H1 (cell line): ENCODE data around the gene ZNF672. TPM values are rescaled to one million over a fixed set of nuclear protein-coding genes. Genes with fewer than 3 reads are reported as not detected.

ENCODE experiments used
- CTCF ChIA-PET: fragments of 300-600 bp; sonication (Branson Sonifier 250); formaldehyde crosslinking; loops from one replicate; lab custom pipeline; 2021; ENCODE audit not compliant: partially characterized antibody; lab: Charles Lee
- POLR2A ChIA-PET: fragments of 300-600 bp; sonication (Branson Sonifier 250); formaldehyde crosslinking; loops from one replicate; lab custom pipeline; 2021; ENCODE audit warnings: inconsistent platforms; ENCODE audit not compliant: partially characterized antibody; lab: Charles Lee
- DNase-seq, 2 experiments: peaks; one replicate each; pipeline versions ENCODE4 v3.0.0 to v3.0.0-alpha.2; 2010 to 2022; ENCODE audit warnings: low spot score in 2 of 2, low read depth in 1 of 2, mixed read lengths in 1 of 2
- FAIRE-seq: peaks from 2 replicates; lab custom pipeline; 2011; peaks lifted over from hg19 to GRCh38; lab: Jason Lieb, UNC
- H2AFZ ChIP-seq: 2 replicates; pipeline ENCODE4 v1.8.1; 2012; ENCODE audit warnings: low read length, inconsistent platforms
- H2AK5ac ChIP-seq: 2 replicates; pipeline ENCODE4 v1.6.1; 2013; ENCODE audit warnings: low read depth, low read length
- H2BK120ac ChIP-seq: replicated peaks from 2 replicates; pipeline ENCODE3; 2013; ENCODE audit warnings: low read depth, low read length, inconsistent platforms
- H2BK12ac ChIP-seq: 2 replicates; pipeline ENCODE4 v1.6.1; 2013; ENCODE audit warnings: low read depth, low read length
- H2BK15ac ChIP-seq: 2 replicates; pipeline ENCODE4 v1.6.1; 2013; ENCODE audit warnings: low read length
- H2BK20ac ChIP-seq: 2 replicates; pipeline ENCODE4 v1.6.1; 2013; ENCODE audit warnings: low read length
- H2BK5ac ChIP-seq: 2 replicates; pipeline ENCODE4 v1.6.1; 2013; ENCODE audit warnings: low read depth, low read length
- H3K14ac ChIP-seq: 2 replicates; pipeline ENCODE4 v1.6.1; 2013; ENCODE audit warnings: inconsistent platforms; ENCODE audit not compliant: insufficient read length
- H3K18ac ChIP-seq: 2 replicates; pipeline ENCODE4 v1.6.1; 2013; ENCODE audit warnings: low read length; ENCODE audit errors: extremely low read depth
- H3K23ac ChIP-seq: 2 replicates; pipeline ENCODE4 v1.6.1; 2013; ENCODE audit warnings: inconsistent platforms; ENCODE audit not compliant: insufficient read length
- H3K23me2 ChIP-seq: 2 replicates; pipeline ENCODE4 v1.6.1; 2013; ENCODE audit warnings: low read depth, low read length
- H3K27ac ChIP-seq: 2 replicates; pipeline ENCODE4 v1.6.1; 2011; ENCODE audit warnings: low read depth, low read length, inconsistent platforms
- H3K27me3 ChIP-seq, 4 experiments: replicated peaks in 1 of 4; 1 replicate in 1 of 4; 2 replicates in 3 of 4; pipeline versions ENCODE4 v1.6.1 to v1.8.1; 2011 to 2013; ENCODE audit warnings: low read length in 3 of 4, mild to moderate bottlenecking in 3 of 4, inconsistent platforms in 2 of 4, mixed read lengths in 2 of 4, moderate library complexity in 1 of 4; ENCODE audit not compliant: control insufficient read depth in 3 of 4, insufficient read depth in 3 of 4; ENCODE audit errors: extremely low read depth in 1 of 4
- H3K36me3 ChIP-seq, 4 experiments: 2 replicates each; pipeline versions ENCODE4 v1.6.1 to v1.8.1; 2011 to 2013; ENCODE audit warnings: mild to moderate bottlenecking in 4 of 4, low read length in 3 of 4, moderate library complexity in 2 of 4, control low read depth in 1 of 4, inconsistent platforms in 1 of 4; ENCODE audit not compliant: insufficient read depth in 4 of 4, control insufficient read depth in 2 of 4
- H3K4ac ChIP-seq: replicated peaks from 2 replicates; pipeline ENCODE3; 2013; ENCODE audit warnings: low read length, low read depth, mixed read lengths, inconsistent platforms; ENCODE audit not compliant: insufficient read length
- H3K4me1 ChIP-seq, 4 experiments: replicated peaks in 1 of 4; 1 replicate in 1 of 4; 2 replicates in 3 of 4; pipeline versions ENCODE4 v1.6.1 to v1.8.1; 2011 to 2013; ENCODE audit warnings: low read length in 3 of 4, inconsistent platforms in 2 of 4, mixed read lengths in 1 of 4; ENCODE audit not compliant: insufficient read depth in 4 of 4, control insufficient read depth in 3 of 4
- H3K4me2 ChIP-seq, 2 experiments: 2 replicates each; pipeline versions ENCODE4 v1.6.1 to v1.8.1; 2011 to 2013; ENCODE audit warnings: low read depth in 2 of 2, low read length in 2 of 2, control low read depth in 1 of 2, inconsistent platforms in 1 of 2, mild to moderate bottlenecking in 1 of 2; ENCODE audit not compliant: insufficient read depth in 1 of 2
- H3K4me3 ChIP-seq, 4 experiments: fragments of 200-600, 300-600 bp in 1 of 4; sonication (generic), shearing (Covaris generic), sonication (Bioruptor Twin) in 1 of 4; 2 replicates each; pipeline versions ENCODE4 v1.5.1 to v1.8.1; 2011 to 2016; ENCODE audit warnings: low read length in 4 of 4, low read depth in 3 of 4, control low read depth in 2 of 4, inconsistent platforms in 2 of 4, mild to moderate bottlenecking in 2 of 4, mixed read lengths in 1 of 4, moderate library complexity in 1 of 4; ENCODE audit not compliant: insufficient read depth in 2 of 4; ENCODE audit errors: extremely low read depth in 1 of 4
- H3K56ac ChIP-seq: replicated peaks from 2 replicates; pipeline ENCODE3; 2013; ENCODE audit warnings: low read depth, mild to moderate bottlenecking, mixed read lengths, low read length, inconsistent platforms; ENCODE audit not compliant: insufficient read length
- H3K79me1 ChIP-seq: 2 replicates; pipeline ENCODE4 v1.6.1; 2013; ENCODE audit warnings: low read depth, low read length, control low read depth
- H3K79me2 ChIP-seq, 2 experiments: 2 replicates each; pipeline versions ENCODE4 v1.6.1 to v1.8.1; 2012 to 2013; ENCODE audit warnings: low read length in 2 of 2, mild to moderate bottlenecking in 2 of 2, inconsistent platforms in 1 of 2; ENCODE audit not compliant: insufficient read depth in 2 of 2, control insufficient read depth in 1 of 2
- H3K9ac ChIP-seq, 4 experiments: replicated peaks in 1 of 4; 1 replicate in 1 of 4; 2 replicates in 3 of 4; pipeline versions ENCODE4 v1.6.1 to v1.8.1; 2011 to 2013; ENCODE audit warnings: low read depth in 3 of 4, low read length in 3 of 4, control low read depth in 2 of 4, mild to moderate bottlenecking in 2 of 4, moderate library complexity in 2 of 4, inconsistent platforms in 1 of 4; ENCODE audit errors: extremely low read depth in 1 of 4
- H3K9me3 ChIP-seq, 2 experiments: 2 replicates each; pipeline versions ENCODE4 v1.6.1 to v1.8.1; 2012 to 2013; ENCODE audit warnings: mild to moderate bottlenecking in 2 of 2, moderate library complexity in 2 of 2, control low read depth in 1 of 2, inconsistent platforms in 1 of 2, low read depth in 1 of 2, low read length in 1 of 2, mixed read lengths in 1 of 2; ENCODE audit not compliant: insufficient read depth in 2 of 2
- H4K20me1 ChIP-seq, 2 experiments: replicated peaks in 1 of 2; 2 replicates each; pipeline versions ENCODE3 to v1.8.1; 2011 to 2013; ENCODE audit warnings: inconsistent platforms in 2 of 2, low read length in 2 of 2, mild to moderate bottlenecking in 1 of 2; ENCODE audit not compliant: insufficient read depth in 2 of 2, control insufficient read depth in 1 of 2
- H4K5ac ChIP-seq: 2 replicates; pipeline ENCODE4 v1.6.1; 2013; ENCODE audit warnings: low read length, low read depth, mixed read lengths, inconsistent platforms; ENCODE audit not compliant: insufficient read length
- H4K8ac ChIP-seq: 2 replicates; pipeline ENCODE4 v1.8.0; 2013; ENCODE audit warnings: mild to moderate bottlenecking, moderate library complexity, low read length, inconsistent platforms; ENCODE audit not compliant: insufficient read depth; ENCODE audit errors: extremely low read depth
- H4K91ac ChIP-seq: replicated peaks from 2 replicates; pipeline ENCODE3; 2013; ENCODE audit warnings: low read length, mixed read lengths, inconsistent platforms; ENCODE audit not compliant: insufficient read length
- BACH1 ChIP-seq: IDR thresholded peaks from 2 replicates; pipeline ENCODE4 v1.6.1; 2012; ENCODE audit warnings: low read length, improper control_type of control experiment
- E2F6 ChIP-seq: IDR thresholded peaks from 2 replicates; pipeline ENCODE4 v1.6.1; 2012; ENCODE audit warnings: inconsistent platforms
- EZH2 ChIP-seq: fragments of 200-600 bp; sonication (generic); IDR thresholded peaks from 2 replicates; pipeline ENCODE4 v1.7.1; 2012; ENCODE audit warnings: low read depth, mild to moderate bottlenecking, moderate library complexity, low read length, inconsistent platforms; ENCODE audit not compliant: severe bottlenecking
- FOSL1 ChIP-seq: IDR thresholded peaks from 2 replicates; pipeline ENCODE4 v1.6.1; 2011; ENCODE audit warnings: mild to moderate bottlenecking, low read depth, low read length, moderate library complexity; ENCODE audit not compliant: insufficient read depth
- PHF8 ChIP-seq: fragments of 200-600 bp; sonication (generic); conservative IDR thresholded peaks from 2 replicates; pipeline ENCODE4 v1.7.1; 2012; ENCODE audit warnings: low read depth, mild to moderate bottlenecking, inconsistent platforms, low read length, moderate library complexity
- POLR2AphosphoS5 ChIP-seq: IDR thresholded peaks from 2 replicates; pipeline ENCODE4 v1.6.1; 2011; ENCODE audit warnings: low read depth, low read length
- SP4 ChIP-seq: IDR thresholded peaks from 2 replicates; pipeline ENCODE4 v1.6.1; 2012; ENCODE audit warnings: low read length, inconsistent platforms
- SUZ12 ChIP-seq: fragments of 200-600 bp; sonication (generic); IDR thresholded peaks from 2 replicates; pipeline ENCODE4 v1.6.1; 2012; ENCODE audit warnings: mild to moderate bottlenecking, inconsistent platforms, low read length, moderate library complexity, mixed read lengths
- TEAD4 ChIP-seq: IDR thresholded peaks from 2 replicates; pipeline ENCODE4 v1.6.1; 2012; ENCODE audit warnings: low read depth, low read length, inconsistent platforms, mixed read lengths
- USF2 ChIP-seq: IDR thresholded peaks from 2 replicates; pipeline ENCODE4 v1.6.1; 2011; ENCODE audit warnings: low read length, improper control_type of control experiment
- WGBS, 2 experiments: shearing (Covaris generic) in 1 of 2; methylation state at CpG; one replicate each; pipeline versions ENCODE4 v1.1.6 to v1.1.7; 2013 to 2015; ENCODE audit warnings: low lambda C conversion rate in 2 of 2, mixed read lengths in 2 of 2, inconsistent platforms in 1 of 2, low coverage in 1 of 2, missing lambda C conversion rate in 1 of 2; ENCODE audit not compliant: insufficient replicate concordance in 2 of 2, insufficient coverage in 1 of 2, insufficient read length in 1 of 2; ENCODE audit errors: extremely low coverage in 1 of 2, missing lambda C conversion rate in 1 of 2; 5-methylcytosine and 5-hydroxymethylcytosine counted together
- polyA plus RNA-seq, 7 experiments: library from polyadenylated mRNA; depleted of rRNA in 3 of 7; stranded (reverse) in 5 of 7; unstranded in 2 of 7; fragments of >200 nt in 5 of 7; fragments of 200-250 nt in 2 of 7; gene quantifications; 1 replicate in 5 of 7; 2 replicates in 1 of 7; 4 replicates in 1 of 7; pipeline versions ENCODE4 v1.2.1 to v1.2.3, GENCODE V29; 2011 to 2013; ENCODE audit warnings: missing spikeins in 2 of 7, mixed read lengths in 2 of 7
- total RNA-seq: library from RNA; stranded (reverse); fragmentation: NEBNext Ultra II Directional; extraction: Animal tissue kit (Norgen Biotek cat#: 25700); gene quantifications from 2 replicates; pipeline ENCODE4 v1.2.1, GENCODE V29; 2021

ZNF672 gene
- total and polyA plus RNA-seq, 2 of the 8 experiments (the other 6 are each of a cell fraction or from before 2014, with no cell fraction given), result 30.7 to 40.4 TPM

GRCh38 chr1:248847181-248847955 lies 9.3 kb downstream of the ZNF672 start:
- H3K23ac ChIP-seq, result no peak overlapping the region
- no peak overlapping the region for H2BK12ac ChIP-seq
- H2BK120ac ChIP-seq, result no peak overlapping the region
- H4K20me1 ChIP-seq, result peaks cover 4 to 21% of the 10 kb centered on the region in 2 experiments
- H4K8ac ChIP-seq, result no peak overlapping the region; the same call in 1 of the 2 replicates
- peaks cover 0 to 32% (median 25%) of the 10 kb centered on the region in 4 experiments; a peak in 7 of 8 replicates for H3K36me3 ChIP-seq
- 97% methylated on average over 65 of the region's 76 CpGs; no CpG with 5 or more reads in 1 of the 2 experiments for WGBS, 2 experiments
- H3K18ac ChIP-seq, result no peak overlapping the region
- H2AFZ ChIP-seq, result no peak overlapping the region
- FAIRE-seq (no peak), DNase-seq (no peak)
- no peak overlapping the region for H4K91ac ChIP-seq
- H3K9me3 ChIP-seq, result no peaks in the 10 kb centered on the region
- ChIA-PET CTCF (interaction anchor here (0.6 to 1.5 kb wide), 5 partner anchors 11 to 1463 kb away, joined by 3 to 4 read pairs (median 3); no protein-coding TSS in a partner anchor), POLR2A (interaction anchor here (0.6 to 6.7 kb wide), 6 partner anchors 8 to 50 kb away, joined by 3 to 47 read pairs (median 4); partner anchors contain the start of genes SH3BP5L, ZNF672 and ZNF692)
- no peak overlapping the region; the same call in 1 of the 2 replicates for H2BK5ac ChIP-seq
- H2AK5ac ChIP-seq, result no peak overlapping the region
- H4K5ac ChIP-seq, result no peak overlapping the region
- H3K27me3 ChIP-seq, result no peaks in the 10 kb centered on the region
- H3K56ac ChIP-seq, result no peak overlapping the region
- no peak overlapping the region for H3K4me3 ChIP-seq
- no peak overlapping the region for H3K27ac ChIP-seq
- H3K4ac ChIP-seq, result no peak overlapping the region
- peaks cover 8% of the 10 kb centered on the region for H3K79me1 ChIP-seq
- H3K14ac ChIP-seq, result no peak overlapping the region
- H3K4me2 ChIP-seq, result no peak overlapping the region
- peaks cover 0 to 5% of the 10 kb centered on the region in 2 experiments; a peak in 1 of 4 replicates for H3K79me2 ChIP-seq
- H3K23me2 ChIP-seq, result no peaks in the 10 kb centered on the region
- H3K4me1 ChIP-seq, result no peaks in the 10 kb centered on the region
- H2BK20ac ChIP-seq, result no peak overlapping the region
- H2BK15ac ChIP-seq, result no peak overlapping the region
- no peak overlapping the region for H3K9ac ChIP-seq
- no peak for TF ChIP-seq PHF8
- no peak for TF ChIP-seq USF2
- TF ChIP-seq SP4, result no peak
- no peak for TF ChIP-seq SUZ12
- TF ChIP-seq EZH2, result no peak
- TF ChIP-seq POLR2AphosphoS5, result no peak
- TF ChIP-seq BACH1, result no peak
- TF ChIP-seq E2F6, result no peak
- no peak for TF ChIP-seq FOSL1
- TF ChIP-seq TEAD4, result no peak
